ENCODE data around the gene ANKRD22.

The ANKRD22 gene

GRCh38 chr10:88835910-88836221 is 15.8 kb downstream of the ANKRD22 start:
- no peak overlapping the region for H4K91ac ChIP-seq (ENCODE audit: low read depth, low read length)
- no peaks in the 10 kb centered on the region for H3K79me1 ChIP-seq (ENCODE audit: low read length)
- no peak overlapping the region for H3K18ac ChIP-seq (ENCODE audit: low read length)
- H3K27ac ChIP-seq (ENCODE audit: low read depth, low read length) = no peak overlapping the region
- H2AFZ ChIP-seq (ENCODE audit: insufficient read depth, low read length, poor library complexity) = no peak overlapping the region
- H3K9me3 ChIP-seq (ENCODE audit: insufficient read depth, low read depth, low read length) = no peaks in the 10 kb centered on the region
- no peak overlapping the region for H3K4me3 ChIP-seq (ENCODE audit: low read depth, low read length)
- H4K8ac ChIP-seq (ENCODE audit: low read depth, low read length) = no peak overlapping the region
- H3K27me3 ChIP-seq (ENCODE audit: insufficient read depth, low read length) = no peaks in the 10 kb centered on the region
- H2BK5ac ChIP-seq (ENCODE audit: low read depth, low read length, poor library complexity) = no peak overlapping the region
- H2BK120ac ChIP-seq (ENCODE audit: insufficient read depth, low read length, poor library complexity) = no peak overlapping the region
- no peak overlapping the region for H3K9ac ChIP-seq (ENCODE audit: low read length)
- H3K36me3 ChIP-seq (ENCODE audit: control insufficient read depth in 1 of 2, insufficient read depth in 2 of 2, low read length in 2 of 2) = no peaks in the 10 kb centered on the region
- no peak overlapping the region for H3K14ac ChIP-seq (ENCODE audit: low read length)
- no peak overlapping the region for H3K4me2 ChIP-seq (ENCODE audit: low read length)
- H2BK12ac ChIP-seq (ENCODE audit: low read length) = no peak overlapping the region
- WGBS (ENCODE audit: extremely low coverage, insufficient coverage, insufficient read length) = no CpG with 5 or more reads among the region's 2 CpGs
- no peak overlapping the region for H3K4ac ChIP-seq (ENCODE audit: low read depth, low read length)
- no peaks in the 10 kb centered on the region for H3K4me1 ChIP-seq (ENCODE audit: control insufficient read depth in 1 of 2, insufficient read depth in 2 of 2, low read length in 2 of 2)
- DNase-seq = no peak
- no peak overlapping the region for H4K12ac ChIP-seq (ENCODE audit: low read depth, low read length)
- H2AK5ac ChIP-seq (ENCODE audit: low read length) = no peak overlapping the region
- no peaks in the 10 kb centered on the region for H3K79me2 ChIP-seq (ENCODE audit: control insufficient read depth, insufficient read depth, low read length, poor library complexity)
- H3K23ac ChIP-seq (ENCODE audit: low read length) = no peak overlapping the region

- no peak overlapping the region for H3K18ac ChIP-seq (ENCODE audit: low read length)
- no peak overlapping the region for H3K9ac ChIP-seq (ENCODE audit: low read length)
- no peak overlapping the region for H3K4me2 ChIP-seq (ENCODE audit: low read length)
- no peak overlapping the region for H2BK5ac ChIP-seq (ENCODE audit: low read depth, low read length, poor library complexity)
- no peak overlapping the region for H3K4me3 ChIP-seq (ENCODE audit: low read depth, low read length)
- no peak overlapping the region for H4K91ac ChIP-seq (ENCODE audit: low read depth, low read length)
- H3K4me1 ChIP-seq (ENCODE audit: control insufficient read depth in 1 of 2, insufficient read depth in 2 of 2, low read length in 2 of 2) = no peaks in the 10 kb centered on the region
- H3K14ac ChIP-seq (ENCODE audit: low read length) = no peak overlapping the region
- WGBS (ENCODE audit: extremely low coverage, insufficient coverage, insufficient read length) = no CpG with 5 or more reads among the region's 10 CpGs
- no peak overlapping the region for H3K4ac ChIP-seq (ENCODE audit: low read depth, low read length)
- H4K8ac ChIP-seq (ENCODE audit: low read depth, low read length) = no peak overlapping the region
- no peak overlapping the region for H2AFZ ChIP-seq (ENCODE audit: insufficient read depth, low read length, poor library complexity)
- no peak overlapping the region for H3K27ac ChIP-seq (ENCODE audit: low read depth, low read length)
- no peak overlapping the region for H2BK120ac ChIP-seq (ENCODE audit: insufficient read depth, low read length, poor library complexity)
- no peaks in the 10 kb centered on the region for H3K36me3 ChIP-seq (ENCODE audit: control insufficient read depth in 1 of 2, insufficient read depth in 2 of 2, low read length in 2 of 2)
- H2AK5ac ChIP-seq (ENCODE audit: low read length) = no peak overlapping the region
- no peak overlapping the region for H4K12ac ChIP-seq (ENCODE audit: low read depth, low read length)
- no peaks in the 10 kb centered on the region for H3K27me3 ChIP-seq (ENCODE audit: insufficient read depth, low read length)
- H3K9me3 ChIP-seq (ENCODE audit: insufficient read depth, low read depth, low read length) = no peaks in the 10 kb centered on the region
- no peak overlapping the region for H3K23ac ChIP-seq (ENCODE audit: low read length)
- H3K79me2 ChIP-seq (ENCODE audit: control insufficient read depth, insufficient read depth, low read length, poor library complexity) = no peaks in the 10 kb centered on the region
- no peak overlapping the region for H2BK12ac ChIP-seq (ENCODE audit: low read length)
- H3K79me1 ChIP-seq (ENCODE audit: low read length) = no peaks in the 10 kb centered on the region
- DNase-seq = peak; percentile 74 to 93
These were observed 16.3 kb downstream of the ANKRD22 start for GRCh38 chr10:88835096-88835909.

- H3K18ac ChIP-seq (ENCODE audit: low read length) = no peak overlapping the region
- no peak overlapping the region for H2AFZ ChIP-seq (ENCODE audit: insufficient read depth, low read length, poor library complexity)
- no peak overlapping the region for H3K9ac ChIP-seq (ENCODE audit: low read length)
- no peaks in the 10 kb centered on the region for H3K79me2 ChIP-seq (ENCODE audit: control insufficient read depth, insufficient read depth, low read length, poor library complexity)
- DNase-seq = no peak
- H3K23ac ChIP-seq (ENCODE audit: low read length) = no peak overlapping the region
- H2AK5ac ChIP-seq (ENCODE audit: low read length) = no peak overlapping the region
- no peaks in the 10 kb centered on the region for H3K4me1 ChIP-seq (ENCODE audit: control insufficient read depth in 1 of 2, insufficient read depth in 2 of 2, low read length in 2 of 2)
- H2BK12ac ChIP-seq (ENCODE audit: low read length) = no peak overlapping the region
- no peak overlapping the region for H4K8ac ChIP-seq (ENCODE audit: low read depth, low read length)
- no peak overlapping the region for H3K4me2 ChIP-seq (ENCODE audit: low read length)
- no CpG with 5 or more reads among the region's 2 CpGs for WGBS (ENCODE audit: extremely low coverage, insufficient coverage, insufficient read length)
- H3K4ac ChIP-seq (ENCODE audit: low read depth, low read length) = no peak overlapping the region
- H2BK5ac ChIP-seq (ENCODE audit: low read depth, low read length, poor library complexity) = no peak overlapping the region
- H3K27me3 ChIP-seq (ENCODE audit: insufficient read depth, low read length) = no peaks in the 10 kb centered on the region
- H3K4me3 ChIP-seq (ENCODE audit: low read depth, low read length) = no peak overlapping the region
- no peaks in the 10 kb centered on the region for H3K79me1 ChIP-seq (ENCODE audit: low read length)
- no peaks in the 10 kb centered on the region for H3K9me3 ChIP-seq (ENCODE audit: insufficient read depth, low read depth, low read length)
- H3K36me3 ChIP-seq (ENCODE audit: control insufficient read depth in 1 of 2, insufficient read depth in 2 of 2, low read length in 2 of 2) = no peaks in the 10 kb centered on the region
- H3K27ac ChIP-seq (ENCODE audit: low read depth, low read length) = no peak overlapping the region
- H4K91ac ChIP-seq (ENCODE audit: low read depth, low read length) = no peak overlapping the region
- no peak overlapping the region for H4K12ac ChIP-seq (ENCODE audit: low read depth, low read length)
- H2BK120ac ChIP-seq (ENCODE audit: insufficient read depth, low read length, poor library complexity) = no peak overlapping the region
- H3K14ac ChIP-seq (ENCODE audit: low read length) = no peak overlapping the region
These were observed 17.9 kb downstream of the ANKRD22 start for GRCh38 chr10:88833723-88834122.

DNA sequence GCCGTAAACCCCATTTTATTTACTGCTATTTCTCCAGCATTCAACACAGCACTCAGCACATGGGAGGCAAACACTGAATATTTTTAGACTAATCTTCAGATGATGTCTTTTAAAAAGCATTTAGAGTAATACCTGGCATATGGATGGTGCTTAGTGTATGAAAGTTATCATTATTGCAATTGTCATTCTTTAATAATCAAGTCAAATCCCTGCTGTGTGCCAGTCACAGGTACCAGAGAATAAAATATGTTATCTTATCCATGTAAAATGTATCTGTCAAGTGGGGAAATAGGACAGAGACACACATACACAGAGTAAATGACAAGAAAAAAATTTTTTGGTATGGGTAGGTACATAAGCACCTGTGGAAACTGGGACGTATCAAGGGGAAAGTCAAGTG is 18.5 kb downstream of the ANKRD22 start:
- Histone ChIP-seq H3K36me3 (ENCODE audit: control insufficient read depth in 1 of 2, insufficient read depth in 2 of 2, low read length in 2 of 2) (no peaks in the 10 kb centered on the region), H2AK5ac (ENCODE audit: low read length) (no peak overlapping the region), H4K8ac (ENCODE audit: low read depth, low read length) (no peak overlapping the region), H2AFZ (ENCODE audit: insufficient read depth, low read length, poor library complexity) (no peak overlapping the region), H3K9me3 (ENCODE audit: insufficient read depth, low read depth, low read length) (no peaks in the 10 kb centered on the region), H3K79me2 (ENCODE audit: control insufficient read depth, insufficient read depth, low read length, poor library complexity) (no peaks in the 10 kb centered on the region), H3K27ac (ENCODE audit: low read depth, low read length) (no peak overlapping the region), H2BK120ac (ENCODE audit: insufficient read depth, low read length, poor library complexity) (no peak overlapping the region), H2BK5ac (ENCODE audit: low read depth, low read length, poor library complexity) (no peak overlapping the region), H3K4me2 (ENCODE audit: low read length) (no peak overlapping the region), H3K27me3 (ENCODE audit: insufficient read depth, low read length) (no peaks in the 10 kb centered on the region), H4K91ac (ENCODE audit: low read depth, low read length) (no peak overlapping the region), H2BK12ac (ENCODE audit: low read length) (no peak overlapping the region), H3K79me1 (ENCODE audit: low read length) (no peaks in the 10 kb centered on the region), H3K9ac (ENCODE audit: low read length) (no peak overlapping the region), H3K23ac (ENCODE audit: low read length) (no peak overlapping the region), H3K18ac (ENCODE audit: low read length) (no peak overlapping the region), H3K4ac (ENCODE audit: low read depth, low read length) (no peak overlapping the region), H3K4me1 (ENCODE audit: control insufficient read depth in 1 of 2, insufficient read depth in 2 of 2, low read length in 2 of 2) (no peaks in the 10 kb centered on the region), H3K4me3 (ENCODE audit: low read depth, low read length) (no peak overlapping the region), H4K12ac (ENCODE audit: low read depth, low read length) (no peak overlapping the region), H3K14ac (ENCODE audit: low read length) (no peak overlapping the region)
- no peak for DNase-seq
- WGBS (ENCODE audit: extremely low coverage, insufficient coverage, insufficient read length) = no CpG with 5 or more reads among the region's 2 CpGs
